Mammary epithelial cell (primary cell): ENCODE measurements around the gene RXRA.
A peak's percentile ranks its signal among the peaks of the same experiment; 100 is the strongest.

Experiments
- CTCF ChIP-seq, 2 donors: IDR thresholded peaks in 1 of 2; conservative IDR thresholded peaks in 1 of 2; 2 replicates each; pipeline ENCODE4 v1.5.1; 2011 to 2012; ENCODE audit warnings: inconsistent platforms in 2 of 2, low read length in 2 of 2, mild to moderate bottlenecking in 2 of 2, control low read depth in 1 of 2, low read depth in 1 of 2; ENCODE audit not compliant: insufficient read depth in 1 of 2; ENCODE audit errors: extremely low read depth in 1 of 2
- EZH2 ChIP-seq: IDR thresholded peaks from 2 replicates; pipeline ENCODE4 v1.6.1; 2012; ENCODE audit warnings: low read length, inconsistent platforms, borderline replicate concordance

- TF ChIP-seq CTCF (conservative IDR thresholded peaks at IDR 0.05 in 1 of 2, IDR thresholded peaks at IDR 0.05 in 1 of 2; ENCODE audit: extremely low read depth in 1 of 2, insufficient read depth in 1 of 2, low read depth in 1 of 2, low read length in 2 of 2) (peak; percentile 79 to 89), EZH2 (no peak)
These were observed 123.1 kb downstream of the RXRA start for GRCh38 chr9:134449180-134449916.
